Tibial nerve (tissue), 4 donors: ENCODE results near the gene RRN3. TPM values are rescaled to one million over a fixed set of nuclear protein-coding genes. Genes with fewer than 3 reads are reported as not detected.
"Not testable (repeated sequence)": the region's sequence is repeated elsewhere in the genome, so short reads cannot be mapped to it uniquely, and the experiment has no call there.

ENCODE experiments used
- DNase-seq, 2 donors: peaks; one replicate each; pipeline ENCODE4 v3.0.0-alpha.2; 2019; ENCODE audit warnings: low spot score in 2 of 2
- H3K27ac ChIP-seq, 4 donors: fragments of 200-600 bp; sonication (generic) in 3 of 4; one replicate each; pipeline ENCODE4 v1.5.1; 2017 to 2019; ENCODE audit warnings: mild to moderate bottlenecking in 1 of 4
- H3K27me3 ChIP-seq, 2 donors: fragments of 200-600 bp; sonication (generic) in 1 of 2; one replicate each; pipeline versions ENCODE4 v1.5.1 to v1.6.0; 2017 to 2019
- H3K36me3 ChIP-seq, 3 donors: fragments of 200-600 bp; sonication (generic); one replicate each; pipeline ENCODE4 v1.5.1; 2018 to 2019
- H3K4me1 ChIP-seq, 4 donors: fragments of 200-600 bp; sonication (generic) in 3 of 4; one replicate each; pipeline ENCODE4 v1.5.1; 2017 to 2019
- H3K4me3 ChIP-seq, 4 donors: fragments of 200-600 bp; sonication (generic) in 3 of 4; one replicate each; pipeline ENCODE4 v1.5.1; 2017 to 2019; ENCODE audit warnings: mild to moderate bottlenecking in 1 of 4, moderate library complexity in 1 of 4
- H3K9me3 ChIP-seq, 4 donors: fragments of 200-600 bp; sonication (generic) in 3 of 4; one replicate each; pipeline ENCODE4 v1.5.1; 2017 to 2019
- EP300 ChIP-seq, 2 donors: sonication (generic); formaldehyde crosslinking; IDR thresholded peaks; one replicate each; pipeline ENCODE4 v1.6.1; 2017; ENCODE audit warnings: antibody characterized with exemption in 2 of 2, mild to moderate bottlenecking in 1 of 2
- POLR2A ChIP-seq, 2 donors: fragments of 450-650 bp; IDR thresholded peaks; one replicate each; pipeline ENCODE4 v1.6.1; 2017; ENCODE audit warnings: antibody characterized with exemption in 2 of 2, mild to moderate bottlenecking in 2 of 2, moderate library complexity in 2 of 2
- WGBS, 2 donors: methylation state at CpG; one replicate each; pipeline ENCODE4 v1.1.5; 2018; 5-methylcytosine and 5-hydroxymethylcytosine counted together
- total RNA-seq, 4 donors: library from RNA; depleted of rRNA; stranded (reverse); fragments of >200 nt; gene quantifications; one replicate each; pipeline ENCODE4 v1.1.0, GENCODE V29; 2016
- TF ChIP-seq, protein P1 (sequence below), 5 experiments: fragments of 200-600 bp in 3 of 5; fragments of 450-650 bp in 2 of 5; sonication (generic) in 3 of 5; IDR thresholded peaks; one replicate each; pipeline ENCODE4 v1.5.1; 2016 to 2019; ENCODE audit warnings: antibody characterized with exemption in 5 of 5, mild to moderate bottlenecking in 3 of 5, moderate library complexity in 2 of 5

RRN3 gene
- total RNA-seq, 4 donors from 2014 or later = 25.5 to 39.6 (median 36.0) TPM

GRCh38 chr16:15032547-15033308 lies 61.3 kb downstream of the RRN3 start:
- Histone ChIP-seq H3K36me3 (peaks cover 5 to 97% (median 17%) of the 10 kb centered on the region in 3 donors), H3K27me3 (no peaks in the 10 kb centered on the region), H3K4me3 (no peak overlapping the region), H3K4me1 (peaks cover 0 to 10% (median 0%) of the 10 kb centered on the region in 4 donors), H3K27ac (no peak overlapping the region), H3K9me3 (no peaks in the 10 kb centered on the region)
- TF ChIP-seq, protein P1, sequence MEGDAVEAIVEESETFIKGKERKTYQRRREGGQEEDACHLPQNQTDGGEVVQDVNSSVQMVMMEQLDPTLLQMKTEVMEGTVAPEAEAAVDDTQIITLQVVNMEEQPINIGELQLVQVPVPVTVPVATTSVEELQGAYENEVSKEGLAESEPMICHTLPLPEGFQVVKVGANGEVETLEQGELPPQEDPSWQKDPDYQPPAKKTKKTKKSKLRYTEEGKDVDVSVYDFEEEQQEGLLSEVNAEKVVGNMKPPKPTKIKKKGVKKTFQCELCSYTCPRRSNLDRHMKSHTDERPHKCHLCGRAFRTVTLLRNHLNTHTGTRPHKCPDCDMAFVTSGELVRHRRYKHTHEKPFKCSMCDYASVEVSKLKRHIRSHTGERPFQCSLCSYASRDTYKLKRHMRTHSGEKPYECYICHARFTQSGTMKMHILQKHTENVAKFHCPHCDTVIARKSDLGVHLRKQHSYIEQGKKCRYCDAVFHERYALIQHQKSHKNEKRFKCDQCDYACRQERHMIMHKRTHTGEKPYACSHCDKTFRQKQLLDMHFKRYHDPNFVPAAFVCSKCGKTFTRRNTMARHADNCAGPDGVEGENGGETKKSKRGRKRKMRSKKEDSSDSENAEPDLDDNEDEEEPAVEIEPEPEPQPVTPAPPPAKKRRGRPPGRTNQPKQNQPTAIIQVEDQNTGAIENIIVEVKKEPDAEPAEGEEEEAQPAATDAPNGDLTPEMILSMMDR (IDR thresholded peaks at IDR 0.05) = no peak
- no peak for TF ChIP-seq POLR2A (IDR thresholded peaks at IDR 0.05)
- no peak for DNase-seq
- 86% methylated on average over 13 of the region's 13 CpGs for WGBS, 2 donors

DNA sequence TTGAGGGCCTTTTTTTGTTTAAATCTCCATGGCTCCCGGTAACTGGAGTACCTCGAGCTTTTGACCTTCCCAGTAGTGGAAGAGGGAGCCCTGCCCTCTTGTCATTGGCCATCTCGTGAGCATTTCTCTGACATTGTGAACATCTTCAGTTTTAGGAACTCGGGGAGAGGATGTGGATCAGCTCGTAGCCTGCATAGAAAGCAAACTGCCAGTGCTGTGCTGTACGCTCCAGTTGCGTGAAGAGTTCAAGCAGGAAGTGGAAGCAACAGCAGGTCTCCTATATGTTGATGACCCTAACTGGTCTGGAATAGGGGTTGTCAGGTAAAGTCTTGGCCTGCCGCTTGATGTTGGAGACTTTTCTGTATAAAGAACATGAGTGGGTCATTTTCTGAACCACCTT lies 62.5 kb downstream of the RRN3 start:
- Histone ChIP-seq H3K9me3 (no peaks in the 10 kb centered on the region), H3K4me1 (peaks cover 0 to 10% (median 0%) of the 10 kb centered on the region in 4 donors), H3K27me3 (no peaks in the 10 kb centered on the region), H3K36me3 (peaks cover 0 to 95% (median 17%) of the 10 kb centered on the region in 3 donors), H3K27ac (no peak overlapping the region), H3K4me3 (no peak overlapping the region)
- 86 to 94% methylated on average over 8 of the region's 8 CpGs for WGBS, 2 donors
- DNase-seq = no peak
- TF ChIP-seq, protein P1 (IDR thresholded peaks at IDR 0.05) = no peak
- no peak for TF ChIP-seq EP300 (IDR thresholded peaks at IDR 0.05)
- TF ChIP-seq POLR2A (IDR thresholded peaks at IDR 0.05) = no peak

DNA sequence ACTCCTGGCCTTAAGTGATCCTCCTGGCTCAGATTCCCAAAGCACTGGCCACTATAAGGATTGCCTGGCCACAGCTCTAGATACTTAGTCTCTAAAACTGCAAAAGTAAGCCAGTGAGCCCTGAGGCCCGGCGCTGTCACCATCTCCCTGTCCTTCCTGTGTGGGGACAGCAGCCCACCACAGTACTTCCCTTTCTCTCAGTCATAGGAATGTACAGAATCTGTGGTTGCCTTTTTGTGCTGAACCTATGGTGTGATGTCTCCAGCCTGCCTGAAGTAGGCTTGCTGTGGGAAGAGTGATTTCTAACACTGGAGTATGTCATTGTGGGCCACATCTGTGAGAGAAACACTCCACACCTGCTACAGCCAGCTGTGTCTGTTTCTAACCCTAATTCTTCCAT lies 62.9 kb downstream of the RRN3 start:
- peaks cover 0 to 91% (median 17%) of the 10 kb centered on the region in 3 donors for H3K36me3 ChIP-seq
- TF ChIP-seq EP300 (IDR thresholded peaks at IDR 0.05) (no peak), POLR2A (IDR thresholded peaks at IDR 0.05) (no peak)
- TF ChIP-seq, protein P1 (IDR thresholded peaks at IDR 0.05) = no peak
- no peak for DNase-seq

GRCh38 chr16:15029749-15030148 lies 64.3 kb downstream of the RRN3 start:
- WGBS, 2 donors = 75 to 78% methylated on average over 6 of the region's 6 CpGs
- H3K36me3 ChIP-seq = peaks cover 0 to 77% (median 9%) of the 10 kb centered on the region in 3 donors

More for the DNA sequence above, 62.9 kb downstream of the RRN3 start:
- WGBS, 2 donors = 84 to 87% methylated on average over 2 of the region's 2 CpGs
- Histone ChIP-seq H3K27ac (no peak overlapping the region), H3K9me3 (no peaks in the 10 kb centered on the region), H3K27me3 (no peaks in the 10 kb centered on the region), H3K4me3 (no peak overlapping the region), H3K4me1 (peaks cover 0 to 10% (median 0%) of the 10 kb centered on the region in 4 donors)

DNA sequence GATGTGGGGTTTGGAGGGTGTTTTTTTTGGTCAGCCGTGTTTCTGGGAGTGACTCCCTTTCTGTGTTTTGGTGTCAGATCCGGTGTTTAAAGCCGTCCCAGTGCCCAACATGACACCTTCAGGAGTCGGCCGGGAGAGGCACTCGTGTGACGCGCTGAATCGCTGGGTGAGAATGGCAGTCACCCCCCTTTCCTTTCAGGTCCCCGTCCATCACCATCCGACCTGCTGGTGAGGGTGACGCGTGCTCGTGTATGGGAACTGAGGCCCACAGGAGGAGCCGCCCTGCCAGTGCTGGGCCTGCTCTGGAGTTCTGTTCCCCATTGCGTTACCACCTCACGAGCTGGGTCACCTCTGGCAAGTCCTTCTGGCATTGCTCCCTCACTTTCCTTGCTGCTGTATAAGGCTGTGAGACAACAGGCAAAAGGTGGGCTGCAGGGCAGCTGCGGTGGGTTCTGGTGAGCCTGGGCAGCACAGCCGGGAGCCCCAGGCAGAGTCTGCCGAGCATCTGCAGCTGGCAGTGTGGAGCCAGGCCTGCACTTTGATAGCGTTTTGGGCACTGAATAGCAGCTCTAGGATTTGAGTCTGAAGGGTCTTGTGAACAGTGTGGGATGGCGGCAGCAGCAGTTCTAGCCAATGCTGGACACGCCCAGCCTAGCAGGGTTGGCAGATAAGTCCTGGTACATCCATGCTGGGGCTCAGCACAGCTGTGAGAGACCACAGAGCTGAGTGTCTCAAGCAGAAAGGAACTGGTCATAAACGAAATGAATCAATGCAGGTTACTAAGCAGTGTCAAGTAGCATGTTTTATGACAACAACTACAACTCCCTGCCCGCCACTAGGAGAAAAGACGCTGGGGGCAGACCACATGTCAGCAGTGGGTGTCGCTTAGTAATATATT lies 65.0 kb downstream of the RRN3 start:
- H3K9me3 ChIP-seq, H3K27me3 ChIP-seq, H3K4me3 ChIP-seq, DNase-seq: not testable (repeated sequence)
- Histone ChIP-seq H3K36me3 (peaks cover 0 to 77% (median 7%) of the 10 kb centered on the region in 3 donors), H3K4me1 (peaks cover 0 to 28% (median 2%) of the 10 kb centered on the region in 4 donors), H3K27ac (peak overlapping the region in 2 of 4 donors; percentile 0 to 39)
- WGBS, 2 donors = 77 to 81% methylated on average over 27 of the region's 27 CpGs

More at GRCh38 chr16:15029749-15030148, 64.3 kb downstream of the RRN3 start:
- not testable (repeated sequence) for H3K9me3 ChIP-seq, H3K4me3 ChIP-seq, DNase-seq, H3K27me3 ChIP-seq
- H3K27ac ChIP-seq = peak overlapping the region in 1 of 4 donors; percentile 2
- peaks cover 0 to 23% (median 2%) of the 10 kb centered on the region in 4 donors for H3K4me1 ChIP-seq

DNA sequence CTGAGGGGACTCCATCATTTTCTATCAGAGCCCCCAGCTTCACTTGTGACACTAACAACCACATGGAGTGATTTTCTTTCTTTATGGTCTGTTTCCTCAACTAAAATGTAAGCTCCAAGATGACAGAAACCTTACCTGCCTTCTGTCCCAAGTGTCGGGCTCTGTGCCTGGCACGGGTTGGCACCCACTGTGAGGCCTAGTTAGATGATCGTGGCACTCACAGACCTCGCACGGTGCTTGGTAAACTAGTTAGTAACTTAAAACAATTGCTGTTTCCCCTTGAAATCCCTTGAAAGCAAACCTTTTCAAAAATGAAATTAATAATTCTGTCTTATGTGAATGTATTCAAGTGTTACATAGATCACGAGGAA lies 65.7 kb downstream of the RRN3 start:
- Histone ChIP-seq H3K27ac (peak overlapping the region in 1 of 4 donors; percentile 39), H3K36me3 (peaks cover 0 to 75% (median 6%) of the 10 kb centered on the region in 3 donors), H3K4me1 (peaks cover 0 to 34% (median 2%) of the 10 kb centered on the region in 4 donors)
- DNase-seq, H3K27me3 ChIP-seq, H3K4me3 ChIP-seq, H3K9me3 ChIP-seq: not testable (repeated sequence)
- 86 to 90% methylated on average over 6 of the region's 6 CpGs for WGBS, 2 donors

GRCh38 chr16:15027503-15028344 lies 66.3 kb downstream of the RRN3 start:
- H3K9me3 ChIP-seq, H3K4me3 ChIP-seq, DNase-seq, H3K27me3 ChIP-seq: not testable (repeated sequence)
- 79 to 83% methylated on average over 29 of the region's 29 CpGs for WGBS, 2 donors
- Histone ChIP-seq H3K27ac (peak overlapping the region in 1 of 4 donors; percentile 1), H3K36me3 (peaks cover 0 to 75% (median under 1%) of the 10 kb centered on the region in 3 donors), H3K4me1 (peaks cover 0 to 40% (median 2%) of the 10 kb centered on the region in 4 donors)

DNA sequence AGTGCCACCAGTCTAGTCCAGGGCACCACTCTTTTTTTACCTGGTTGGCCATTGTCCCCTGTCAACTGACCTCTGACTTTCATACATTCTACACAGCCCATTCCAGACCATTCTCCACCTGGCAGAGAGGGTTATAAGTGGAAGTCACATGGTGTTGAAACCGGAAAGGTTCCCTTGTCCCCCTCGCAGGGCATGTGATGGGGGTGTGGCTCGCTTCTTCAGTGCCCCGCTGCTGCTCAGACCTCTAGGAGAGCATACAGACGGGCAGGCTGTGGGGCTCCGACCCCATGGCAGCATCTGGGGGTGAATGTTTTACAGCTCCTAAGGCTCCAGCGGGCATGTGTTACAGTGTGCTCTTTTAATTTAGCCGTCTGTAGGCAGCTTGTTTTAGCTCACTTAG lies 67.0 kb downstream of the RRN3 start:
- 72 to 80% methylated on average over 4 to 6 of the region's 8 CpGs for WGBS, 2 donors
- H3K4me1 ChIP-seq = peaks cover 0 to 41% (median 2%) of the 10 kb centered on the region in 4 donors
- peaks cover 0 to 73% (median 0%) of the 10 kb centered on the region in 3 donors for H3K36me3 ChIP-seq
- not testable (repeated sequence) for H3K27me3 ChIP-seq, H3K27ac ChIP-seq, DNase-seq, H3K9me3 ChIP-seq, H3K4me3 ChIP-seq
